IMR-90 (cell line): ENCODE data around the gene SEMA6C. TPM values are rescaled to one million over a fixed set of nuclear protein-coding genes. Genes with fewer than 3 reads are reported as not detected.

ENCODE experiments used
- ATAC-seq: fragments of 200-7000 bp; cut with Tn5 transposase; 2 replicates; pipeline ENCODE4 v1.9.1; 2020; ENCODE audit warnings: low read depth, mild to moderate bottlenecking, moderate library complexity
- BruUV-seq: library from RNA; stranded (reverse); fragments of 400-500 nt; replicated peaks from 2 replicates; lab custom pipeline; 2021; lab: Mats Ljungman, UMichigan
- CTCF ChIA-PET: fragments of 300-600 bp; formaldehyde crosslinking; extraction: SDS; loops from one replicate; lab custom pipeline; 2021; ENCODE audit warnings: antibody characterized with exemption; lab: Yijun Ruan, JAX
- POLR2A ChIA-PET: fragments of 300-600 bp; sonication (Branson Sonifier 250); formaldehyde crosslinking; loops from one replicate; lab custom pipeline; 2022; ENCODE audit warnings: antibody characterized with exemption; ENCODE audit not compliant: unreplicated experiment; lab: Charles Lee
- DNase-seq: peaks from one replicate; pipeline ENCODE4 v3.0.0; 2013
- H2AFZ ChIP-seq: replicated peaks from 2 replicates; pipeline ENCODE3; 2013; ENCODE audit warnings: low read length, mild to moderate bottlenecking; ENCODE audit not compliant: poor library complexity
- H2AK5ac ChIP-seq: 2 replicates; pipeline ENCODE4 v1.6.1; 2013; ENCODE audit warnings: low read depth, low read length, inconsistent platforms
- H2AK9ac ChIP-seq: replicated peaks from 2 replicates; pipeline ENCODE3; 2013; ENCODE audit warnings: mild to moderate bottlenecking, low read depth, low read length, moderate library complexity; ENCODE audit not compliant: poor library complexity
- H2BK120ac ChIP-seq: 2 replicates; pipeline ENCODE4 v1.6.1; 2013; ENCODE audit warnings: low read depth, low read length, inconsistent platforms
- H2BK15ac ChIP-seq: 3 replicates; pipeline ENCODE4 v1.6.1; 2013; ENCODE audit warnings: low read depth, low read length, inconsistent platforms
- H2BK20ac ChIP-seq: 2 replicates; pipeline ENCODE4 v1.6.1; 2013; ENCODE audit warnings: low read depth, mild to moderate bottlenecking, inconsistent platforms, low read length, moderate library complexity
- H2BK5ac ChIP-seq: 2 replicates; pipeline ENCODE4 v1.6.1; 2013; ENCODE audit warnings: mild to moderate bottlenecking, low read depth, low read length, inconsistent platforms; ENCODE audit not compliant: poor library complexity, severe bottlenecking
- H3K14ac ChIP-seq: replicated peaks from 2 replicates; pipeline ENCODE4 v1.6.1; 2013; ENCODE audit warnings: low read depth, low read length, inconsistent platforms
- H3K18ac ChIP-seq: 2 replicates; pipeline ENCODE4 v1.6.1; 2013; ENCODE audit warnings: low read depth, low read length, control low read depth
- H3K23ac ChIP-seq: 2 replicates; pipeline ENCODE4 v1.6.1; 2013; ENCODE audit warnings: low read depth, low read length, inconsistent platforms
- H3K27ac ChIP-seq: 2 replicates; pipeline ENCODE4 v1.5.1; 2013; ENCODE audit warnings: mild to moderate bottlenecking, control low read depth, low read length; ENCODE audit not compliant: insufficient read depth
- H3K27me3 ChIP-seq: 2 replicates; pipeline ENCODE4 v1.6.1; 2013; ENCODE audit warnings: low read length; ENCODE audit not compliant: control insufficient read depth, insufficient read depth
- H3K36me3 ChIP-seq: 2 replicates; pipeline ENCODE4 v1.6.1; 2013; ENCODE audit warnings: low read length, mixed read lengths; ENCODE audit not compliant: control insufficient read depth, insufficient read depth
- H3K4ac ChIP-seq: 2 replicates; pipeline ENCODE4 v1.6.1; 2013; ENCODE audit warnings: low read depth, low read length, inconsistent platforms
- H3K4me1 ChIP-seq: 2 replicates; pipeline ENCODE4 v1.6.1; 2013; ENCODE audit warnings: low read length, mixed read lengths; ENCODE audit not compliant: control insufficient read depth, insufficient read depth
- H3K4me2 ChIP-seq: 2 replicates; pipeline ENCODE4 v1.6.1; 2013; ENCODE audit warnings: low read depth, mild to moderate bottlenecking, control low read depth, low read length, moderate library complexity
- H3K4me3 ChIP-seq: 2 replicates; pipeline ENCODE4 v1.5.1; 2013; ENCODE audit warnings: low read depth, mild to moderate bottlenecking, control low read depth, low read length, moderate library complexity; ENCODE audit not compliant: insufficient read depth
- H3K56ac ChIP-seq: 2 replicates; pipeline ENCODE4 v1.6.1; 2013; ENCODE audit warnings: low read length, inconsistent platforms; ENCODE audit not compliant: insufficient read depth; ENCODE audit errors: extremely low read depth
- H3K79me1 ChIP-seq, 2 experiments: 2 replicates each; pipeline ENCODE4 v1.6.1; 2013; ENCODE audit warnings: low read length in 2 of 2, inconsistent platforms in 1 of 2, low read depth in 1 of 2
- H3K9ac ChIP-seq: 2 replicates; pipeline ENCODE4 v1.6.1; 2013; ENCODE audit warnings: low read depth, low read length, control low read depth
- H3K9me1 ChIP-seq: 2 replicates; pipeline ENCODE4 v1.6.1; 2013; ENCODE audit warnings: low read length, inconsistent platforms; ENCODE audit not compliant: insufficient read depth
- H3K9me3 ChIP-seq: 2 replicates; pipeline ENCODE4 v1.6.1; 2013; ENCODE audit warnings: low read length; ENCODE audit not compliant: control insufficient read depth, insufficient read depth
- H4K20me1 ChIP-seq: 2 replicates; pipeline ENCODE4 v1.6.1; 2013; ENCODE audit warnings: low read length, inconsistent platforms; ENCODE audit not compliant: insufficient read depth
- H4K5ac ChIP-seq: 2 replicates; pipeline ENCODE4 v1.6.1; 2013; ENCODE audit warnings: mild to moderate bottlenecking, low read depth, low read length, control low read depth
- H4K8ac ChIP-seq, 2 experiments: 2 replicates each; pipeline ENCODE4 v1.6.1; 2013; ENCODE audit warnings: low read depth in 2 of 2, low read length in 2 of 2, control low read depth in 1 of 2, inconsistent platforms in 1 of 2
- H4K91ac ChIP-seq: 2 replicates; pipeline ENCODE4 v1.6.1; 2013; ENCODE audit warnings: low read depth, low read length, inconsistent platforms; ENCODE audit not compliant: insufficient read depth
- MAFK ChIP-seq: IDR thresholded peaks from 2 replicates; pipeline ENCODE4 v1.6.1; 2012; ENCODE audit warnings: low read depth, low read length, improper control_type of control experiment
- NFE2L2 ChIP-seq: fragments of 150-350 bp; IDR thresholded peaks from 2 replicates; pipeline ENCODE4 v1.6.1; 2016; ENCODE audit warnings: low read depth, mild to moderate bottlenecking, low read length
- WGBS, 2 experiments: methylation state at CpG; one replicate each; pipeline versions ENCODE4 v1.1.5 to v1.1.7; 2013; ENCODE audit warnings: missing lambda C conversion rate in 2 of 2; ENCODE audit not compliant: insufficient read length in 1 of 2; ENCODE audit errors: extremely low coverage in 2 of 2; 5-methylcytosine and 5-hydroxymethylcytosine counted together
- dilution Hi-C: fragments of 300-500 bp; cut with HindIII; formaldehyde crosslinking; loops from one replicate; pipeline ENCODE4 v1.14.3; 2018; ENCODE audit warnings: low sequenced_read_pairs; ENCODE audit not compliant: unreplicated experiment
- in situ Hi-C: fragments of 300-500 bp; cut with MboI; formaldehyde crosslinking; loops from 3 replicates; pipeline ENCODE4 v1.14.3; 2019; ENCODE audit warnings: low sequenced_read_pairs, inconsistent platforms, mixed read lengths
- intact Hi-C: fragments of 100-400 bp; cut with micrococcal nuclease; formaldehyde crosslinking; loops from 2 replicates; pipeline ENCODE4 v1.10.0; 2022
- polyA plus RNA-seq, 3 experiments: library from polyadenylated mRNA; depleted of rRNA; stranded (reverse); fragments of >200 nt; gene quantifications; 2 replicates each; pipeline ENCODE4 v1.2.3, GENCODE V29; 2012; ENCODE audit warnings: low replicate concordance in 1 of 3
- total RNA-seq: library from RNA; depleted of rRNA; stranded (reverse); fragments of >200 nt; gene quantifications from 2 replicates; pipeline ENCODE4 v1.2.3, GENCODE V29; 2012; rRNA removed

SEMA6C gene
- total and polyA plus RNA-seq, 2 of the 4 experiments (the other 2 are of a cell fraction), result 0.36 to 2.0 TPM

GRCh38 chr1:151085953-151086559 lies 60.4 kb downstream of the SEMA6C start:
- Histone ChIP-seq H3K27ac (no peak overlapping the region), H2BK15ac (no peak overlapping the region), H3K4me3 (no peak overlapping the region), H4K91ac (no peak overlapping the region), H3K9ac (no peak overlapping the region), H3K23ac (no peak overlapping the region), H2AK5ac (no peak overlapping the region), H2BK5ac (no peak overlapping the region), H3K4ac (no peak overlapping the region), H4K8ac (no peak overlapping the region), H2BK120ac (no peak overlapping the region), H3K56ac (no peak overlapping the region), H3K18ac (no peak overlapping the region), H3K79me1 (no peaks in the 10 kb centered on the region), H3K4me2 (no peak overlapping the region), H3K14ac (no peak overlapping the region), H3K9me1 (no peaks in the 10 kb centered on the region), H4K20me1 (no peaks in the 10 kb centered on the region), H3K4me1 (no peaks in the 10 kb centered on the region), H4K5ac (no peak overlapping the region), H2BK20ac (no peak overlapping the region), H3K9me3 (no peaks in the 10 kb centered on the region), H3K36me3 (no peaks in the 10 kb centered on the region), H2AK9ac (no peak overlapping the region), H2AFZ (no peak overlapping the region), H3K27me3 (no peaks in the 10 kb centered on the region)
- in situ Hi-C loops (no loop called here), dilution Hi-C loops (no loop called here), intact Hi-C loops (no loop called here)
- ATAC-seq, result no peak
- POLR2A ChIA-PET, result no interaction called here
- DNase-seq, result no peak
- TF ChIP-seq MAFK, result no peak
- TF ChIP-seq NFE2L2, result peak; percentile 58
- CTCF ChIA-PET, result no interaction called here
- no CpG with 5 or more reads among the region's 4 CpGs for WGBS, 2 experiments
- BruUV-seq, result no TSS peak

Other genes with a start within 250 kb of the SEMA6C start
- gene SETDB1, start 220.3 kb downstream of the SEMA6C start, total RNA-seq, result 22.9 and 24.7 TPM in 2 replicates
- 16.6 and 18.7 TPM in 2 replicates for gene SETDB1, start 220.3 kb downstream of the SEMA6C start, polyA plus RNA-seq (2012; rRNA removed)
- 99.2 and 118 TPM in 2 replicates for gene CERS2, start 171.8 kb downstream of the SEMA6C start, total RNA-seq
- 126 and 127 TPM in 2 replicates for gene CERS2, start 171.8 kb downstream of the SEMA6C start, polyA plus RNA-seq (2012; rRNA removed)
- under 0.01 and 0.36 TPM in 2 replicates for gene ANXA9, start 164.3 kb downstream of the SEMA6C start, total RNA-seq
- 0.16 and 0.21 TPM in 2 replicates for gene ANXA9, start 164.3 kb downstream of the SEMA6C start, polyA plus RNA-seq (2012; rRNA removed)
- gene MINDY1, start 139.7 kb downstream of the SEMA6C start, total RNA-seq, result 5.8 and 6.6 TPM in 2 replicates
- 6.6 and 7.3 TPM in 2 replicates for gene MINDY1, start 139.7 kb downstream of the SEMA6C start, polyA plus RNA-seq (2012; rRNA removed)
- gene PRUNE1, start 138.2 kb downstream of the SEMA6C start, total RNA-seq, result 7.9 and 8.6 TPM in 2 replicates
- 9.4 and 9.6 TPM in 2 replicates for gene PRUNE1, start 138.2 kb downstream of the SEMA6C start, polyA plus RNA-seq (2012; rRNA removed)
- under 0.01 TPM in 1 of 2 replicates, not detected in the other for gene BNIPL, start 110.0 kb downstream of the SEMA6C start, total RNA-seq
- 0.10 and 0.38 TPM in 2 replicates for gene BNIPL, start 110.0 kb downstream of the SEMA6C start, polyA plus RNA-seq (2012; rRNA removed)
- 0.54 and 0.83 TPM in 2 replicates for gene C1orf56, start 98.9 kb downstream of the SEMA6C start, total RNA-seq
- gene C1orf56, start 98.9 kb downstream of the SEMA6C start, polyA plus RNA-seq (2012; rRNA removed), result 1.2 and 1.5 TPM in 2 replicates
- gene CDC42SE1, start 87.0 kb downstream of the SEMA6C start, total RNA-seq, result 47.0 and 48.6 TPM in 2 replicates
- 47.4 and 58.5 TPM in 2 replicates for gene CDC42SE1, start 87.0 kb downstream of the SEMA6C start, polyA plus RNA-seq (2012; rRNA removed)
- gene MLLT11, start 86.2 kb downstream of the SEMA6C start, total RNA-seq, result 3.6 and 5.3 TPM in 2 replicates
- gene MLLT11, start 86.2 kb downstream of the SEMA6C start, polyA plus RNA-seq (2012; rRNA removed), result 16.6 and 17.5 TPM in 2 replicates
- gene GABPB2, start 75.9 kb downstream of the SEMA6C start, total RNA-seq, result 11.9 and 12.9 TPM in 2 replicates
- gene GABPB2, start 75.9 kb downstream of the SEMA6C start, polyA plus RNA-seq (2012; rRNA removed), result 6.0 and 7.5 TPM in 2 replicates
- gene TNFAIP8L2, start 10.0 kb upstream of the SEMA6C start, total RNA-seq, result not detected in 2 replicates
- not detected in 2 replicates for gene TNFAIP8L2, start 10.0 kb upstream of the SEMA6C start, polyA plus RNA-seq (2012; rRNA removed)
- 9.2 and 10.4 TPM in 2 replicates for gene LYSMD1, start 19.3 kb upstream of the SEMA6C start, total RNA-seq
- gene LYSMD1, start 19.3 kb upstream of the SEMA6C start, polyA plus RNA-seq (2012; rRNA removed), result 5.0 and 5.9 TPM in 2 replicates
- 22.2 and 27.4 TPM in 2 replicates for gene SCNM1, start 19.5 kb upstream of the SEMA6C start, total RNA-seq
- 33.2 and 35.3 TPM in 2 replicates for gene SCNM1, start 19.5 kb upstream of the SEMA6C start, polyA plus RNA-seq (2012; rRNA removed)
- not detected in 2 replicates for gene TMOD4, start 29.4 kb upstream of the SEMA6C start, total RNA-seq
- 0.22 and 0.27 TPM in 2 replicates for gene TMOD4, start 29.4 kb upstream of the SEMA6C start, polyA plus RNA-seq (2012; rRNA removed)
- gene VPS72, start 43.6 kb upstream of the SEMA6C start, total RNA-seq, result 51.3 and 53.6 TPM in 2 replicates
- 62.3 and 64.5 TPM in 2 replicates for gene VPS72, start 43.6 kb upstream of the SEMA6C start, polyA plus RNA-seq (2012; rRNA removed)
- gene PIP5K1A, start 51.9 kb upstream of the SEMA6C start, total RNA-seq, result 52.5 and 59.1 TPM in 2 replicates
- 85.5 and 105 TPM in 2 replicates for gene PIP5K1A, start 51.9 kb upstream of the SEMA6C start, polyA plus RNA-seq (2012; rRNA removed)
- 289 and 349 TPM in 2 replicates for gene PSMD4, start 108.1 kb upstream of the SEMA6C start, total RNA-seq
- gene PSMD4, start 108.1 kb upstream of the SEMA6C start, polyA plus RNA-seq (2012; rRNA removed), result 282 and 314 TPM in 2 replicates
- gene ZNF687, start 135.7 kb upstream of the SEMA6C start, total RNA-seq, result 5.7 and 6.4 TPM in 2 replicates
- gene ZNF687, start 135.7 kb upstream of the SEMA6C start, polyA plus RNA-seq (2012; rRNA removed), result 10.8 and 13.7 TPM in 2 replicates
- gene PI4KB, start 180.8 kb upstream of the SEMA6C start, total RNA-seq, result 77.2 and 94.5 TPM in 2 replicates
- gene PI4KB, start 180.8 kb upstream of the SEMA6C start, polyA plus RNA-seq (2012; rRNA removed), result 82.4 and 91.5 TPM in 2 replicates
- gene RFX5, start 200.6 kb upstream of the SEMA6C start, total RNA-seq, result 37.8 and 44.4 TPM in 2 replicates
- 26.8 and 29.3 TPM in 2 replicates for gene RFX5, start 200.6 kb upstream of the SEMA6C start, polyA plus RNA-seq (2012; rRNA removed)
- gene SELENBP1, start 226.1 kb upstream of the SEMA6C start, total RNA-seq, result 21.1 and 21.3 TPM in 2 replicates
- gene SELENBP1, start 226.1 kb upstream of the SEMA6C start, polyA plus RNA-seq (2012; rRNA removed), result 54.9 and 56.9 TPM in 2 replicates